ENCODE data around the gene TOR1A.

The TOR1A gene

DNA sequence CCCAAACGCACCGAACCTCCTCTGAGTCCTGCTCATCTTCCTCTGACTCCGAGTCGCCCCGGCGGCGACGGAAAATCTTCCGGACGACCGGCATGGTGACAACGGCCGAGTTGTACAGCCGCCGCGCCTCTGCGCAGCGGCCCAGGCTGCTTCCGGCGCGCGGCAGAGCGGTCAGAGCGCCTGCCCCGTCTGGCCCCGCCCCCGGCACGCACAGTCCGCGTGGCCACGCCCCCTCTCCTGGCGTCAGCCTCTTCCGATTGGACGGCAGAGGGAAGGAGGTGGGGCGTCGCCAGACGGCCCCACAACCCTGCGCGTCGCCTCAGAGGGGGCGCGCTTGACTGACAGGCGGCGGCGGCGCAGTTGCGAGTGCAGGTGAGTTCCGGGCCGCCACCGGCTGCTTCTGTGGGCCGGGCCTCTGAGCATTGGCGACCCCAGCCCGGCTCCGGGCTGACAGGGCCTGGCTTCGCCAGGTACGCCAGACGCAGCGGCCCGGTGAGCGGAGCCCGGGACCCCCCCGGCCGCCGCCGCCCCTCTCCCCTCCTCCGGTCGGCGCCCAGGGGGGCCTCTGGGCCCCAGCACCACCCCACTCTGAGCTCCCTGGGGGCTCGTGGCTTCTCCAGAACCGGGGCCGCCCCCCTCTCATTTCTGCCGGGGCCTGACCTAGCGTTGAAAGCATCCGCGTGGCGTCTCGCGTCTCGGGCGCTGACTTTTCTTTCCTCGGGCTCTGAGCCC is 11.4 kb upstream of the TOR1A start, which contains the start of the genes C9orf78 and USP20:
TSS of gene C9orf78 (minus strand) at position 148 of the 732 bp plus-strand sequence. CDS start at position 94, 54 bp downstream.
TSS of gene USP20 (plus strand) at position 331 of the 732 bp plus-strand sequence. CDS start 17,098 bp downstream, outside the sequence.
- peak within 1 kb of the TSS; percentile 77 for H3K9ac ChIP-seq (ENCODE audit: low read length)
- no peaks in the 10 kb centered on the region for H3K9me3 ChIP-seq (ENCODE audit: insufficient read depth, low read depth, low read length)
- H2BK12ac ChIP-seq (ENCODE audit: low read length), result no peak within 1 kb of the TSS
- H4K8ac ChIP-seq (ENCODE audit: low read depth, low read length), result peak within 1 kb of the TSS; percentile 91
- peak within 1 kb of the TSS; percentile 58 for H2AK5ac ChIP-seq (ENCODE audit: low read length)
- H3K18ac ChIP-seq (ENCODE audit: low read length), result peak within 1 kb of the TSS; percentile 78
- H3K4me2 ChIP-seq (ENCODE audit: low read length), result peak within 1 kb of the TSS; percentile 94
- H3K14ac ChIP-seq (ENCODE audit: low read length), result peak within 1 kb of the TSS; percentile 42
- H3K79me1 ChIP-seq (ENCODE audit: low read length), result peaks cover 9% of the 10 kb centered on the region
- H4K12ac ChIP-seq (ENCODE audit: low read depth, low read length), result peak within 1 kb of the TSS; percentile 36
- peak within 1 kb of the TSS; percentile 52 for H2BK120ac ChIP-seq (ENCODE audit: insufficient read depth, low read length, poor library complexity)
- no CpG with 5 or more reads among the region's 81 CpGs for WGBS (ENCODE audit: extremely low coverage, insufficient coverage, insufficient read length)
- peak within 1 kb of the TSS; percentile 98 for H2AFZ ChIP-seq (ENCODE audit: insufficient read depth, low read length, poor library complexity)
- peaks cover 16% of the 10 kb centered on the region in 2 experiments for H3K36me3 ChIP-seq (ENCODE audit: control insufficient read depth in 1 of 2, insufficient read depth in 2 of 2, low read length in 2 of 2)
- H3K27ac ChIP-seq (ENCODE audit: low read depth, low read length), result no peak within 1 kb of the TSS
- peaks cover 4% of the 10 kb centered on the region for H3K79me2 ChIP-seq (ENCODE audit: control insufficient read depth, insufficient read depth, low read length, poor library complexity)
- peak within 1 kb of the TSS; percentile 80 for H4K91ac ChIP-seq (ENCODE audit: low read depth, low read length)
- H3K4me1 ChIP-seq (ENCODE audit: control insufficient read depth in 1 of 2, insufficient read depth in 2 of 2, low read length in 2 of 2), result peaks cover 7 to 10% of the 10 kb centered on the region in 2 experiments
- peak within 1 kb of the TSS; percentile 72 for H3K4ac ChIP-seq (ENCODE audit: low read depth, low read length)
- H3K23ac ChIP-seq (ENCODE audit: low read length), result no peak within 1 kb of the TSS
- H3K4me3 ChIP-seq (ENCODE audit: low read depth, low read length), result peak within 1 kb of the TSS; percentile 93
- peak within 1 kb of the TSS; percentile 65 for H2BK5ac ChIP-seq (ENCODE audit: low read depth, low read length, poor library complexity)
- peak; percentile 96 to 99 for DNase-seq
- no peaks in the 10 kb centered on the region for H3K27me3 ChIP-seq (ENCODE audit: insufficient read depth, low read length)

- Histone ChIP-seq H2AK5ac (ENCODE audit: low read length) (peak overlapping the region; percentile 58), H3K36me3 (ENCODE audit: control insufficient read depth in 1 of 2, insufficient read depth in 2 of 2, low read length in 2 of 2) (peaks cover 21% of the 10 kb centered on the region in 2 experiments), H4K12ac (ENCODE audit: low read depth, low read length) (peak overlapping the region; percentile 36), H3K9me3 (ENCODE audit: insufficient read depth, low read depth, low read length) (no peaks in the 10 kb centered on the region), H3K79me2 (ENCODE audit: control insufficient read depth, insufficient read depth, low read length, poor library complexity) (peaks cover 4% of the 10 kb centered on the region), H3K4ac (ENCODE audit: low read depth, low read length) (peak overlapping the region; percentile 72), H2AFZ (ENCODE audit: insufficient read depth, low read length, poor library complexity) (peak overlapping the region; percentile 98), H2BK5ac (ENCODE audit: low read depth, low read length, poor library complexity) (no peak overlapping the region), H2BK120ac (ENCODE audit: insufficient read depth, low read length, poor library complexity) (peak overlapping the region; percentile 28), H3K79me1 (ENCODE audit: low read length) (peaks cover 9% of the 10 kb centered on the region), H3K9ac (ENCODE audit: low read length) (peak overlapping the region; percentile 77), H4K91ac (ENCODE audit: low read depth, low read length) (peak overlapping the region; percentile 19), H3K27me3 (ENCODE audit: insufficient read depth, low read length) (no peaks in the 10 kb centered on the region), H3K4me2 (ENCODE audit: low read length) (peak overlapping the region; percentile 93), H3K4me1 (ENCODE audit: control insufficient read depth in 1 of 2, insufficient read depth in 2 of 2, low read length in 2 of 2) (peaks cover 7 to 10% of the 10 kb centered on the region in 2 experiments), H3K14ac (ENCODE audit: low read length) (peak overlapping the region; percentile 42), H3K4me3 (ENCODE audit: low read depth, low read length) (peak overlapping the region; percentile 93), H3K23ac (ENCODE audit: low read length) (no peak overlapping the region), H2BK12ac (ENCODE audit: low read length) (no peak overlapping the region), H3K18ac (ENCODE audit: low read length) (peak overlapping the region; percentile 78), H4K8ac (ENCODE audit: low read depth, low read length) (peak overlapping the region; percentile 91), H3K27ac (ENCODE audit: low read depth, low read length) (no peak overlapping the region)
- DNase-seq, result no peak
- WGBS (ENCODE audit: extremely low coverage, insufficient coverage, insufficient read length), result no CpG with 5 or more reads among the region's 32 CpGs
Observed at GRCh38 chr9:129834489-129835127, 10.7 kb upstream of the TOR1A start.

DNA sequence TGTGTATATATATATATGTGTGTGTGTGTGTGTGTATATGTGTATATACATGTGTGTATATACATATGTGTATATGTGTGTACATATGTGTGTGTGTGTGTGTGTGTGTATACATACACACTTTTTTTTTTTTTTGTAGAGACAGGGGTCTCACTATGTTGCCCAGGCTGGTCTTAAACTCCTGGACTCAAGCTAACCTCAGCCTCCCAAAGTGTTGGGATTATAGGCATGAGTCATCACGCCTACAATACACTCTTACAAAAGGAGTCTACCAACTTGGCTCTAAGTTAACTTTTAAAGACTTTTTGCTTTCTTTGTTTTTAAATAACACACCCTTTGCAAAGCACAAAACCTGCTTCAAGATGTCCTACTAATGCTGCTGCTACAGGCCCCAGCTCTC is 9.0 kb upstream of the TOR1A start:
- Histone ChIP-seq H3K4me3 (ENCODE audit: low read depth, low read length) (no peak overlapping the region), H3K4ac (ENCODE audit: low read depth, low read length) (no peak overlapping the region), H3K79me1 (ENCODE audit: low read length) (peaks cover 9% of the 10 kb centered on the region), H3K4me1 (ENCODE audit: control insufficient read depth in 1 of 2, insufficient read depth in 2 of 2, low read length in 2 of 2) (peaks cover 3 to 8% of the 10 kb centered on the region in 2 experiments), H3K4me2 (ENCODE audit: low read length) (no peak overlapping the region), H2BK120ac (ENCODE audit: insufficient read depth, low read length, poor library complexity) (no peak overlapping the region), H4K8ac (ENCODE audit: low read depth, low read length) (no peak overlapping the region), H3K18ac (ENCODE audit: low read length) (no peak overlapping the region), H2BK5ac (ENCODE audit: low read depth, low read length, poor library complexity) (no peak overlapping the region), H3K14ac (ENCODE audit: low read length) (no peak overlapping the region), H3K79me2 (ENCODE audit: control insufficient read depth, insufficient read depth, low read length, poor library complexity) (peaks cover 4% of the 10 kb centered on the region), H2AFZ (ENCODE audit: insufficient read depth, low read length, poor library complexity) (no peak overlapping the region), H3K27ac (ENCODE audit: low read depth, low read length) (no peak overlapping the region), H4K12ac (ENCODE audit: low read depth, low read length) (no peak overlapping the region), H4K91ac (ENCODE audit: low read depth, low read length) (no peak overlapping the region), H3K9ac (ENCODE audit: low read length) (no peak overlapping the region), H3K9me3 (ENCODE audit: insufficient read depth, low read depth, low read length) (no peaks in the 10 kb centered on the region), H3K36me3 (ENCODE audit: control insufficient read depth in 1 of 2, insufficient read depth in 2 of 2, low read length in 2 of 2) (peaks cover 31 to 35% of the 10 kb centered on the region in 2 experiments), H2AK5ac (ENCODE audit: low read length) (no peak overlapping the region), H3K23ac (ENCODE audit: low read length) (no peak overlapping the region), H2BK12ac (ENCODE audit: low read length) (no peak overlapping the region), H3K27me3 (ENCODE audit: insufficient read depth, low read length) (no peaks in the 10 kb centered on the region)
- no peak for DNase-seq
- WGBS (ENCODE audit: extremely low coverage, insufficient coverage, insufficient read length), result no CpG with 5 or more reads among the region's 1 CpG

DNA sequence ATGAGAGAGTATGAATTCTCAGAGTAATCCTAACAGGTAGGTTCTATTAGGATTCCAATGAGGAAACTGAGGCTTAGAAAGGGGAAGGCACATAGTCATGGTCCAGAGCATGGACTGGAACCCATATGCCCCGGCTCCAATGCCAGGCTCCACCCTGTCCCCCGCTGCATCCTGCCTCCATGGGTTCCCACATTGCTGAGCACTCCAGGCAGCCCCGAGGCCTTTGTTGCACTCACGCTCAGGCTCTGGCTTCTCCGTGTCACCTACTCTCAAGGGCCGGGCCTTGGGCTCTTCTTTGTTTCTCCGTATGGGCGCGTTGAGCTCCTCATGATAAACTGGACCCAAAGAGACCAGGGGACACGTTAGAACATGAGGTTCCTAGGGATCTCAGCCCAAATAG is 5.0 kb upstream of the TOR1A start:
- Histone ChIP-seq H3K4me1 (ENCODE audit: control insufficient read depth in 1 of 2, insufficient read depth in 2 of 2, low read length in 2 of 2) (no peaks in the 10 kb centered on the region), H3K9ac (ENCODE audit: low read length) (no peak overlapping the region), H3K36me3 (ENCODE audit: control insufficient read depth in 1 of 2, insufficient read depth in 2 of 2, low read length in 2 of 2) (peaks cover 34 to 38% of the 10 kb centered on the region in 2 experiments), H3K4ac (ENCODE audit: low read depth, low read length) (no peak overlapping the region), H2BK120ac (ENCODE audit: insufficient read depth, low read length, poor library complexity) (no peak overlapping the region), H4K8ac (ENCODE audit: low read depth, low read length) (no peak overlapping the region), H3K9me3 (ENCODE audit: insufficient read depth, low read depth, low read length) (no peaks in the 10 kb centered on the region), H2AK5ac (ENCODE audit: low read length) (no peak overlapping the region), H3K79me1 (ENCODE audit: low read length) (no peaks in the 10 kb centered on the region), H3K23ac (ENCODE audit: low read length) (no peak overlapping the region), H3K4me3 (ENCODE audit: low read depth, low read length) (no peak overlapping the region), H3K18ac (ENCODE audit: low read length) (no peak overlapping the region), H3K27me3 (ENCODE audit: insufficient read depth, low read length) (no peaks in the 10 kb centered on the region), H4K91ac (ENCODE audit: low read depth, low read length) (no peak overlapping the region), H2AFZ (ENCODE audit: insufficient read depth, low read length, poor library complexity) (no peak overlapping the region), H3K27ac (ENCODE audit: low read depth, low read length) (no peak overlapping the region), H3K14ac (ENCODE audit: low read length) (no peak overlapping the region), H2BK12ac (ENCODE audit: low read length) (no peak overlapping the region), H3K79me2 (ENCODE audit: control insufficient read depth, insufficient read depth, low read length, poor library complexity) (no peaks in the 10 kb centered on the region), H2BK5ac (ENCODE audit: low read depth, low read length, poor library complexity) (no peak overlapping the region), H3K4me2 (ENCODE audit: low read length) (no peak overlapping the region), H4K12ac (ENCODE audit: low read depth, low read length) (no peak overlapping the region)
- WGBS (ENCODE audit: extremely low coverage, insufficient coverage, insufficient read length), result no CpG with 5 or more reads among the region's 10 CpGs
- no peak for DNase-seq
